Naive thymus-derived CD4-positive, alpha-beta T cell (primary cell): ENCODE measurements around the gene DAPK3. TPM values are rescaled to one million over a fixed set of nuclear protein-coding genes. Genes with fewer than 3 reads are reported as not detected.

ENCODE experiments used
- ATAC-seq: fragments of 150-1000 bp; cut with Tn5 transposase; 2 replicates; pipeline ENCODE4 v1.10.0; 2021; ENCODE audit warnings: mild to moderate bottlenecking, moderate library complexity
- CTCF ChIA-PET: fragments of 350-600 bp; sonication (Branson Sonifier 250); formaldehyde crosslinking; loops from one replicate; lab custom pipeline; 2021; ENCODE audit warnings: antibody characterized with exemption; lab: Charles Lee
- POLR2A ChIA-PET: fragments of 350-600 bp; sonication (Branson Sonifier 250); formaldehyde crosslinking; loops from one replicate; lab custom pipeline; 2021; ENCODE audit warnings: antibody characterized with exemption, inconsistent platforms; lab: Charles Lee
- DNase-seq, 9 donors: peaks; one replicate each; pipeline versions ENCODE4 v3.0.0 to v3.0.0-alpha.2; 2020 to 2022; ENCODE audit warnings: mixed read lengths in 1 of 9
- H3K27ac ChIP-seq: one replicate; pipeline ENCODE4 v1.7.0; 2013; ENCODE audit warnings: mild to moderate bottlenecking, low read depth, low read length, moderate library complexity
- H3K27me3 ChIP-seq, 2 donors: one replicate each; pipeline ENCODE4 v1.7.0; 2013; ENCODE audit warnings: low read length in 2 of 2, mild to moderate bottlenecking in 2 of 2, moderate library complexity in 2 of 2; ENCODE audit not compliant: control insufficient read depth in 2 of 2, insufficient read depth in 2 of 2
- H3K36me3 ChIP-seq, 3 experiments: 1 replicate in 2 of 3; 2 replicates in 1 of 3; pipeline ENCODE4 v1.7.0; 2013; ENCODE audit warnings: low read length in 3 of 3, mild to moderate bottlenecking in 3 of 3, moderate library complexity in 1 of 3; ENCODE audit not compliant: insufficient read depth in 3 of 3, control insufficient read depth in 2 of 3
- H3K4me1 ChIP-seq, 2 donors: one replicate each; pipeline ENCODE4 v1.7.0; 2013; ENCODE audit warnings: low read length in 2 of 2, mild to moderate bottlenecking in 2 of 2, moderate library complexity in 1 of 2; ENCODE audit not compliant: control insufficient read depth in 2 of 2, insufficient read depth in 2 of 2
- H3K4me3 ChIP-seq: 2 replicates; pipeline ENCODE4 v1.7.0; 2013; ENCODE audit warnings: mild to moderate bottlenecking, low read length
- H3K9me3 ChIP-seq, 3 experiments: 1 replicate in 2 of 3; 2 replicates in 1 of 3; pipeline ENCODE4 v1.7.0; 2013; ENCODE audit warnings: low read length in 3 of 3; ENCODE audit not compliant: control insufficient read depth in 2 of 3
- H3K27ac Mint-ChIP-seq, 9 donors: one replicate each; pipeline ENCODE4 v1.8.0; 2020 to 2022; ENCODE audit warnings: mixed read lengths in 9 of 9, mild to moderate bottlenecking in 8 of 9, moderate library complexity in 5 of 9, inconsistent platforms in 2 of 9
- H3K27me3 Mint-ChIP-seq, 5 donors: one replicate each; pipeline ENCODE4 v1.8.0; 2021 to 2022; ENCODE audit warnings: mixed read lengths in 5 of 5, mild to moderate bottlenecking in 1 of 5
- H3K36me3 Mint-ChIP-seq, 5 donors: one replicate each; pipeline ENCODE4 v1.8.0; 2020 to 2022; ENCODE audit warnings: mixed read lengths in 5 of 5, mild to moderate bottlenecking in 3 of 5, inconsistent platforms in 1 of 5
- H3K4me1 Mint-ChIP-seq, 7 donors: one replicate each; pipeline ENCODE4 v1.8.0; 2020 to 2022; ENCODE audit warnings: mixed read lengths in 7 of 7, mild to moderate bottlenecking in 3 of 7, inconsistent platforms in 1 of 7
- H3K4me3 Mint-ChIP-seq, 10 donors: one replicate each; pipeline ENCODE4 v1.8.0; 2020 to 2022; ENCODE audit warnings: mild to moderate bottlenecking in 10 of 10, mixed read lengths in 10 of 10, moderate library complexity in 6 of 10, inconsistent platforms in 2 of 10
- H3K9me3 Mint-ChIP-seq, 11 donors: one replicate each; pipeline ENCODE4 v1.8.0; 2020 to 2022; ENCODE audit warnings: mixed read lengths in 11 of 11, mild to moderate bottlenecking in 4 of 11, inconsistent platforms in 1 of 11, moderate library complexity in 1 of 11
- intact Hi-C, 2 donors: fragments of 100-400 bp; cut with micrococcal nuclease; formaldehyde crosslinking; loops; one replicate each; pipeline ENCODE4 v1.15.1; 2023
- microRNA-seq: library from miRNA; unstranded; fragments of <30 nt; microRNA quantifications from one replicate; pipeline ENCODE4 v1.2.0, GENCODE V29; 2022; ENCODE audit warnings: borderline microRNAs expressed
- polyA plus RNA-seq, 2 donors: library from polyadenylated mRNA; unstranded; fragments of 300-500 nt; fragmentation: Illumina TruSeq; gene quantifications; one replicate each; pipeline ENCODE4 v1.2.3, GENCODE V29; 2021
- total RNA-seq, 6 experiments: library from RNA in 5 of 6; stranded (reverse) in 5 of 6; gene quantifications; 1 replicate in 5 of 6; 2 replicates in 1 of 6; pipeline ENCODE4 v1.2.3 and lab custom pipeline; 2021 to 2026

The DAPK3 gene
- total and polyA plus RNA-seq, 7 experiments from 2014 or later: 18.2 to 40.3 (median 33.9) TPM

- Histone ChIP-seq H3K27ac (no peak overlapping the region), H3K9me3 (peaks cover 0 to 7% (median 0%) of the 10 kb centered on the region in 3 experiments), H3K4me1 (no peaks in the 10 kb centered on the region), H3K27me3 (no peaks in the 10 kb centered on the region), H3K36me3 (no peaks in the 10 kb centered on the region), H3K4me3 (no peak overlapping the region)
- ChIA-PET CTCF (interaction anchor here (0.7 kb wide), 1 partner anchor 274 kb away, joined by 3 read pairs; no protein-coding TSS in a partner anchor), POLR2A (no interaction called here)
- intact Hi-C loops: no loop called here
- peaks cover 0 to 3% (median 0%) of the 10 kb centered on the region in 5 donors for H3K36me3 Mint-ChIP-seq
- no peak for ATAC-seq
- H3K27ac Mint-ChIP-seq: peak overlapping the region in 1 of 9 donors; percentile 46
- H3K4me3 Mint-ChIP-seq: no peak overlapping the region
- H3K9me3 Mint-ChIP-seq: peaks cover 0 to 18% (median 4%) of the 10 kb centered on the region in 11 donors
- H3K4me1 Mint-ChIP-seq: peaks cover 0 to 1% (median 0%) of the 10 kb centered on the region in 7 donors
- H3K27me3 Mint-ChIP-seq: peaks cover 0 to 4% (median 0%) of the 10 kb centered on the region in 5 donors
- DNase-seq: no peak
Observed at GRCh38 chr19:3910105-3910504, 60.8 kb downstream of the DAPK3 start.

Small RNA genes lying within 50 kb of the gene (microRNA-seq; reads per million reads assigned to microRNA genes)
- not detected for gene MIR637

Other genes with a start within 250 kb of the DAPK3 start
- 10 to 100 TPM; 55.1 to 77.3 (median 67.1) TPM for gene APBA3, start 209.4 kb downstream of the DAPK3 start, total RNA-seq
- 10 to 100 TPM; 30.7 to 33.6 TPM for gene APBA3, start 209.4 kb downstream of the DAPK3 start, polyA plus RNA-seq
- 10 to 100 TPM; 34.0 to 95.2 (median 58.8) TPM for gene MRPL54, start 208.4 kb downstream of the DAPK3 start, total RNA-seq
- 100 to 1,000 TPM; 143 to 154 TPM for gene MRPL54, start 208.4 kb downstream of the DAPK3 start, polyA plus RNA-seq
- gene RAX2, start 198.9 kb downstream of the DAPK3 start, total RNA-seq: not detected
- gene RAX2, start 198.9 kb downstream of the DAPK3 start, polyA plus RNA-seq: not detected
- 10 to 100 TPM in 3 of 5 experiments, 1 to 10 TPM in 2; 1.6 to 32.6 (median 14.3) TPM for gene MATK, start 184.7 kb downstream of the DAPK3 start, total RNA-seq
- gene MATK, start 184.7 kb downstream of the DAPK3 start, polyA plus RNA-seq: 10 to 100 TPM in 1 of 2 donors, 1 to 10 TPM in 1; 8.4 to 13.0 TPM
- gene ZFR2, start 102.1 kb downstream of the DAPK3 start, total RNA-seq: 1 to 10 TPM in 4 of 5 experiments, under 1 TPM in 1; 0.22 to 3.8 (median 1.4) TPM
- 1 to 10 TPM; 3.4 to 5.5 TPM for gene ZFR2, start 102.1 kb downstream of the DAPK3 start, polyA plus RNA-seq
- gene ATCAY, start 90.4 kb downstream of the DAPK3 start, total RNA-seq: not detected
- not detected for gene ATCAY, start 90.4 kb downstream of the DAPK3 start, polyA plus RNA-seq
- not detected for gene NMRK2, start 38.0 kb downstream of the DAPK3 start, total RNA-seq
- gene NMRK2, start 38.0 kb downstream of the DAPK3 start, polyA plus RNA-seq: not detected
- gene EEF2, start 14.4 kb upstream of the DAPK3 start, total RNA-seq: 1,000 to 10,000 TPM; 1,791 to 2,674 (median 2,346) TPM
- gene EEF2, start 14.4 kb upstream of the DAPK3 start, polyA plus RNA-seq: 100 to 1,000 TPM; 611 to 634 TPM
- gene PIAS4, start 36.6 kb upstream of the DAPK3 start, total RNA-seq: 10 to 100 TPM; 23.9 to 40.6 (median 28.8) TPM
- gene PIAS4, start 36.6 kb upstream of the DAPK3 start, polyA plus RNA-seq: 1 to 10 TPM; 3.9 to 6.8 TPM
- gene ZBTB7A, start 95.8 kb upstream of the DAPK3 start, total RNA-seq: 10 to 100 TPM; 47.4 to 76.0 (median 52.0) TPM
- 10 to 100 TPM; 15.3 to 45.0 TPM for gene ZBTB7A, start 95.8 kb upstream of the DAPK3 start, polyA plus RNA-seq
- 100 to 1,000 TPM in 4 of 5 experiments, 10 to 100 TPM in 1; 87.4 to 162 (median 123) TPM for gene MAP2K2, start 153.0 kb upstream of the DAPK3 start, total RNA-seq
- gene MAP2K2, start 153.0 kb upstream of the DAPK3 start, polyA plus RNA-seq: 10 to 100 TPM; 40.5 to 93.6 TPM
- not detected for gene CREB3L3, start 182.5 kb upstream of the DAPK3 start, total RNA-seq
- gene CREB3L3, start 182.5 kb upstream of the DAPK3 start, polyA plus RNA-seq: not detected
- gene SIRT6, start 211.5 kb upstream of the DAPK3 start, total RNA-seq: 10 to 100 TPM; 20.0 to 41.2 (median 26.0) TPM
- gene SIRT6, start 211.5 kb upstream of the DAPK3 start, polyA plus RNA-seq: 1 to 10 TPM; 1.1 to 3.9 TPM
- gene ANKRD24, start 211.6 kb upstream of the DAPK3 start, total RNA-seq: 1 to 10 TPM in 4 of 5 experiments, under 1 TPM in 1; 0.75 to 2.8 (median 2.4) TPM
- gene ANKRD24, start 211.6 kb upstream of the DAPK3 start, polyA plus RNA-seq: under 1 TPM in 1 of 2 donors, not detected in 1; 0.17 TPM